Heart left ventricle (tissue), 16 donors: Measurements from ENCODE around the gene CKM. TPM values are rescaled to one million over a fixed set of nuclear protein-coding genes. Genes with fewer than 3 reads are reported as not detected.

Source experiments
- ATAC-seq, 4 donors: fragments of 200-7000 bp; cut with Tn5 transposase; one replicate each; pipeline ENCODE4 v1.9.1; 2020 to 2022; ENCODE audit warnings: moderate library complexity in 4 of 4, mild to moderate bottlenecking in 3 of 4, moderate number of reproducible peaks in 1 of 4
- DNase-seq, 5 donors: peaks; one replicate each; pipeline ENCODE4 v3.0.0-alpha.2; 2020
- H3K27ac ChIP-seq, 12 donors: fragments of 200-600 bp; sonication (generic) in 4 of 12; one replicate each; pipeline versions ENCODE4 v1.5.0 to v1.8.0; 2016 to 2022; ENCODE audit warnings: mild to moderate bottlenecking in 2 of 12
- H3K27me3 ChIP-seq, 9 donors: fragments of 200-600 bp; sonication (generic) in 2 of 9; one replicate each; pipeline versions ENCODE4 v1.5.1 to v1.8.0; 2016 to 2022; ENCODE audit warnings: mild to moderate bottlenecking in 3 of 9
- H3K36me3 ChIP-seq, 9 donors: fragments of 200-600 bp; sonication (generic) in 2 of 9; one replicate each; pipeline versions ENCODE4 v1.5.0 to v1.8.0; 2018 to 2022; ENCODE audit warnings: mild to moderate bottlenecking in 2 of 9
- H3K4me1 ChIP-seq, 12 donors: fragments of 200-600 bp; sonication (generic) in 4 of 12; one replicate each; pipeline versions ENCODE4 v1.5.0 to v1.8.0; 2016 to 2022; ENCODE audit warnings: mild to moderate bottlenecking in 3 of 12
- H3K4me3 ChIP-seq, 12 donors: fragments of 200-600 bp; sonication (generic) in 4 of 12; one replicate each; pipeline versions ENCODE4 v1.5.0 to v1.8.0; 2017 to 2022; ENCODE audit warnings: mild to moderate bottlenecking in 9 of 12, moderate library complexity in 4 of 12
- H3K9me3 ChIP-seq, 12 donors: fragments of 200-600 bp; sonication (generic) in 4 of 12; one replicate each; pipeline versions ENCODE4 v1.5.0 to v1.8.0; 2016 to 2022; ENCODE audit warnings: mild to moderate bottlenecking in 1 of 12
- CTCF ChIP-seq, 12 donors: fragments of 200-600 bp; sonication (generic) in 4 of 12; IDR thresholded peaks; one replicate each; pipeline versions ENCODE4 v1.5.0 to v1.8.0; 2018 to 2022; ENCODE audit warnings: antibody characterized with exemption in 12 of 12, mild to moderate bottlenecking in 5 of 12
- POLR2A ChIP-seq, 2 donors: fragments of 450-650 bp; IDR thresholded peaks; one replicate each; pipeline ENCODE4 v1.6.1; 2017; ENCODE audit warnings: antibody characterized with exemption in 2 of 2, mild to moderate bottlenecking in 2 of 2, moderate library complexity in 2 of 2
- WGBS, 4 donors: extraction: QIAGEN DNeasy Blood & Tissue Kit in 2 of 4; methylation state at CpG; one replicate each; pipeline versions ENCODE4 v1.1.5 to v1.1.7; 2013 to 2018; 5-methylcytosine and 5-hydroxymethylcytosine counted together
- intact Hi-C, 10 donors: fragments of 100-400 bp; cut with DNase I; formaldehyde crosslinking; loops; one replicate each; pipeline versions ENCODE4 v1.11.1 to v1.14.2; 2022
- polyA plus RNA-seq, 2 donors: library from polyadenylated mRNA; stranded (reverse); fragments of 200-250 nt; gene quantifications; one replicate each; pipeline ENCODE4 v1.2.3, GENCODE V29; 2013
- total RNA-seq, 9 donors: library from RNA; depleted of rRNA in 2 of 9; stranded (reverse); fragments of >200 nt in 2 of 9; fragmentation: NEBNext Ultra II Directional in 3 of 9; extraction: Animal tissue kit (Norgen Biotek cat#: 25700) in 3 of 9; gene quantifications; one replicate each; pipeline versions ENCODE4 v1.1.0 to v1.2.4, GENCODE V29; 2016 to 2023
- donor health status: ischemic (EF 13 %, LVEDD 7.1; RV severe dilation, severe dysfunction).
- donor health status: healthy with polysubstance abuse.
- donor health status: DM: no; HTN: yes; CAD: no.
- donor health status: DM: no; HTN: no; CAD: no.
- donor health status: ischemic (EF 25% LVEDD 6.9; RV normal size, moderate dysfunction).
- donor health status: ischemic (EF 25% LVEDD 5.7; RV mildly dilated, moderate dysfunction).
- donor health status: healthy.
- donor health status: DM: yes; HTN: yes; CAD: no.
- donor health status: ischemic (EF 35%, LVEDD 5.7; RV mildly dilated, moderate dysfunction).
- donor health status: nonischemic (EF 11% LVEDD 7.7; RV severe dilation, severe dysfunction).
- donor health status: DM: yes; HTN: yes; CAD: no.
- donor health status: PGD.
- donor health status: ischemic (EF 29% LVEDD 5.4; RV normal size, mild dysfunction).
- donor health status: nonischemic (EF 23%, LVEDD 6.1; RV moderate dilation, normal function).

Gene CKM
- total and polyA plus RNA-seq, 11 donors = 1,885 to 11,128 (median 3,786) TPM

- no peak for TF ChIP-seq CTCF (IDR thresholded peaks at IDR 0.05)
- no peak for TF ChIP-seq POLR2A (IDR thresholded peaks at IDR 0.05)
- no peaks in the 10 kb centered on the region for H3K27me3 ChIP-seq
- H3K4me1 ChIP-seq = peaks cover 0 to 5% (median 0%) of the 10 kb centered on the region in 12 donors
- WGBS, 4 donors = 92 to 95% (median 93%) methylated on average over 12 of the region's 12 CpGs
- no peak for DNase-seq
- no peak overlapping the region for H3K4me3 ChIP-seq
- no peak for ATAC-seq
- intact Hi-C loops = no loop called here
- H3K36me3 ChIP-seq = peaks cover 0 to 44% (median 37%) of the 10 kb centered on the region in 9 donors
- H3K27ac ChIP-seq = no peak overlapping the region
- H3K9me3 ChIP-seq = peaks cover 0 to 7% (median 0%) of the 10 kb centered on the region in 12 donors
These were observed 19.2 kb downstream of the CKM start for GRCh38 chr19:45303269-45304060.

- Histone ChIP-seq H3K27me3 (no peaks in the 10 kb centered on the region), H3K4me3 (no peak overlapping the region), H3K27ac (no peak overlapping the region), H3K9me3 (peaks cover 0 to 7% (median 0%) of the 10 kb centered on the region in 12 donors), H3K4me1 (peaks cover 0 to under 1% (median 0%) of the 10 kb centered on the region in 12 donors), H3K36me3 (peaks cover 0 to 42% (median 33%) of the 10 kb centered on the region in 9 donors)
- intact Hi-C loops = no loop called here
- 90 to 93% (median 92%) methylated on average over 27 of the region's 27 CpGs for WGBS, 4 donors
- DNase-seq (no peak), ATAC-seq (no peak)
- TF ChIP-seq POLR2A (IDR thresholded peaks at IDR 0.05) (no peak), CTCF (IDR thresholded peaks at IDR 0.05) (no peak)
These were observed 20.3 kb downstream of the CKM start for GRCh38 chr19:45302416-45302815.

GRCh38 chr19:45299719-45300118, 23.0 kb downstream of the CKM start:
- Histone ChIP-seq H3K9me3 (peaks cover 0 to 7% (median 0%) of the 10 kb centered on the region in 12 donors), H3K36me3 (peaks cover 0 to 43% (median 12%) of the 10 kb centered on the region in 9 donors), H3K4me3 (no peak overlapping the region), H3K27me3 (no peaks in the 10 kb centered on the region), H3K27ac (no peak overlapping the region), H3K4me1 (peaks cover 0 to 5% (median 0%) of the 10 kb centered on the region in 12 donors)
- ATAC-seq (no peak), DNase-seq (no peak)
- TF ChIP-seq CTCF (IDR thresholded peaks at IDR 0.05) (no peak), POLR2A (IDR thresholded peaks at IDR 0.05) (no peak)
- intact Hi-C loops = no loop called here
- WGBS, 4 donors = 88 to 98% (median 93%) methylated on average over 6 of the region's 6 CpGs

GRCh38 chr19:45298264-45298663, 24.4 kb downstream of the CKM start:
- intact Hi-C loops = no loop called here
- no peak overlapping the region for H3K27ac ChIP-seq
- DNase-seq (no peak), ATAC-seq (no peak)
- WGBS, 4 donors = 90 to 98% (median 96%) methylated on average over 4 to 5 of the region's 5 CpGs
- H3K36me3 ChIP-seq = peaks cover 0 to 43% (median 13%) of the 10 kb centered on the region in 9 donors
- TF ChIP-seq POLR2A (IDR thresholded peaks at IDR 0.05) = no peak
- TF ChIP-seq CTCF (IDR thresholded peaks at IDR 0.05) = no peak
- peaks cover 0 to 8% (median 0%) of the 10 kb centered on the region in 12 donors for H3K9me3 ChIP-seq
- H3K4me1 ChIP-seq = peaks cover 0 to 12% (median 1%) of the 10 kb centered on the region in 12 donors
- H3K27me3 ChIP-seq = no peaks in the 10 kb centered on the region
- no peak overlapping the region for H3K4me3 ChIP-seq
